ENCODE data around the gene DNAJC27.

DNAJC27 gene

DNA sequence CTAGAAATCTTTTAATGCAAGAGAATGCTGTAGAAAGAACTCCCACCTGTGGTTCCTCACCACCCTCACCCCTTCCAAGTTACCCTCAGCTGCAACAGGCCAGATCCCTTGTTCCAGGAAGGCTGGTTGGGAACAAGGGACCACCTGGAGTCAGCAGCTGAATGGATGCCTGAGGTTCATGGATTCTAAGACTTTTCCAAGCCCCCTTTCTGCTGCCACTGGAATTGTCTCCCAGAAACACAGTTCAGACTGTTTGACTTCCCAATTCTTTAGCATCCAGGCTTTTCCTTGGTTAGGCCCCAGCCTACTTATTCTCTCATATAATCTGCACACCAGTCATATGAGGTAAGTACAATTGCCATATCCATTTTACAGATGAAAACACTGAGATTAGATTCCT, 43.7 kb downstream of the DNAJC27 start:
- TF ChIP-seq, protein P1, sequence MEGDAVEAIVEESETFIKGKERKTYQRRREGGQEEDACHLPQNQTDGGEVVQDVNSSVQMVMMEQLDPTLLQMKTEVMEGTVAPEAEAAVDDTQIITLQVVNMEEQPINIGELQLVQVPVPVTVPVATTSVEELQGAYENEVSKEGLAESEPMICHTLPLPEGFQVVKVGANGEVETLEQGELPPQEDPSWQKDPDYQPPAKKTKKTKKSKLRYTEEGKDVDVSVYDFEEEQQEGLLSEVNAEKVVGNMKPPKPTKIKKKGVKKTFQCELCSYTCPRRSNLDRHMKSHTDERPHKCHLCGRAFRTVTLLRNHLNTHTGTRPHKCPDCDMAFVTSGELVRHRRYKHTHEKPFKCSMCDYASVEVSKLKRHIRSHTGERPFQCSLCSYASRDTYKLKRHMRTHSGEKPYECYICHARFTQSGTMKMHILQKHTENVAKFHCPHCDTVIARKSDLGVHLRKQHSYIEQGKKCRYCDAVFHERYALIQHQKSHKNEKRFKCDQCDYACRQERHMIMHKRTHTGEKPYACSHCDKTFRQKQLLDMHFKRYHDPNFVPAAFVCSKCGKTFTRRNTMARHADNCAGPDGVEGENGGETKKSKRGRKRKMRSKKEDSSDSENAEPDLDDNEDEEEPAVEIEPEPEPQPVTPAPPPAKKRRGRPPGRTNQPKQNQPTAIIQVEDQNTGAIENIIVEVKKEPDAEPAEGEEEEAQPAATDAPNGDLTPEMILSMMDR (IDR thresholded peaks at IDR 0.05; ENCODE audit: borderline replicate concordance, insufficient read depth, low read depth, low read length) = no peak
- H3K4me3 ChIP-seq (ENCODE audit: low read depth, low read length) = no peak overlapping the region

DNA sequence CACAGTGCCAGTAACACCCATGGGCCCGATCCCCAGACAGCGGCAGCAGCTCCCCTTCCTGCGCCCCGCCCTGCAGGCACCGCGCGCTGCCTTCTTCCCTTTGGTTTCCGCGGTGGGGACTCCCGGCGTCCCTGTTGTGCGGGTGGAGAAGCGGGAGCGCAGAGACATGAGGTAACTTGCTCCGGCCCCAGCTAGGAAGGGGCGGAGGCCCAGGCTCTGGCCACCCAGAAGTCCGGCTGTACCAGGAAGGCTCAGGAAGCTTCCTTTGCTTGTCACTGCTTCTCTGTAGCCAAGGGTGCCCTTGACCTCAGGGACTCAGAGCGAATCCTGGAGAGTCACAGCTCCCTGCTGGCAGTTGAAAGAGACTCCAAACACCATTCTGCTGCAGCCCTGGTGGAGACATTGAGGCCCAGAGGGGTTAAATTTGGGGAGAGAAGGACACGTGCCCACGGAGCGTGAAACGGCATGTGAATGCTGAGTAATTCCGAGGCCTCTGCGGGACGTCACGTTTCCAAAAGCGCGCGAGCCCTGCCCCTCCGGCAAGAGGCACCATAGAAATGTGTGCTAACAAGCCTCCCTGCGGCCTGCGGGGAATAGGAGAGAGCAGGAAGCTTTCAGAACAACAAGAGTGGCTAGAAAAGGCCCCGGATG, 45.0 kb downstream of the DNAJC27 start:
- TF ChIP-seq, protein P1 (IDR thresholded peaks at IDR 0.05; ENCODE audit: borderline replicate concordance, insufficient read depth, low read depth, low read length) = no peak
- no peak overlapping the region for H3K4me3 ChIP-seq (ENCODE audit: low read depth, low read length)

DNA sequence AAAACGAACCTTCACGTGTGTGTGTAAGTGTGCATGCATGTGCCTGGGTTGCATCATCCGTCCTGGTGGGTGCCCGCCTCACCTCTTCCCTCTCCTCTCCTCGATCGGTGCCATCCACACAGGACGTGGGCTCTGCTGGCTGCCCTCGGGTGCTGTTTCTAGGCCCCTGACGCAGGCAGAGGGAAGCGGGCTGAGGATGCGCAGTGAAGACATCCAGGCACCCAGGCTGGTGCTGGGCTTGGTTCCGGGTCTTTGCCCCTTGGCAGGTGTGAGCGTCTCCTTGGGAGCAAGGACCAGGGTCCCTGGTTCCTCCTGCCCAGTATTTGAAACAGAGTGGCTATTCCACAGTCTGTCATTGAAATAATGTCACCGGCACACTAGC, 45.5 kb downstream of the DNAJC27 start:
- H3K4me3 ChIP-seq (ENCODE audit: low read depth, low read length) = no peak overlapping the region
- TF ChIP-seq, protein P1 (IDR thresholded peaks at IDR 0.05; ENCODE audit: borderline replicate concordance, insufficient read depth, low read depth, low read length) = no peak

DNA sequence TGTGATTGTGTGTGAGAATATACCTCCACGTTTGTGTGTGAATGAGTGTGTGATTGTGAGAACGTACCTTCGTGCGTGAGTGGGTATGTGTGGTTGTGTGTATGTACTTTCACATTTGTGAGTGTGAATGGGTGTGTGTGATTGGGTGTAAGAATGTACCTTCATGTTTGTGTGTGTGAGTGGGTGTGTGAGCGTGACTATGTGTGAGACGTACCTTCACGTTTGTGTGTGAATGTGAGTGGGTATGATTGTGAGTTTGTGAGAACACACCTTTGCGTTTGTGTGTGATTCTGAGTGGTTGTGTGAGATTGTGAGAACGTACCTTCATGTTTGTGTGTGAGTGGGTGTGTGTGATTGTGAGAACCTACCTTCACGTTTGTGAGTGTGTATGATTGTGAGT, 45.9 kb downstream of the DNAJC27 start:
- TF ChIP-seq, protein P1 (IDR thresholded peaks at IDR 0.05; ENCODE audit: borderline replicate concordance, insufficient read depth, low read depth, low read length) = no peak

DNA sequence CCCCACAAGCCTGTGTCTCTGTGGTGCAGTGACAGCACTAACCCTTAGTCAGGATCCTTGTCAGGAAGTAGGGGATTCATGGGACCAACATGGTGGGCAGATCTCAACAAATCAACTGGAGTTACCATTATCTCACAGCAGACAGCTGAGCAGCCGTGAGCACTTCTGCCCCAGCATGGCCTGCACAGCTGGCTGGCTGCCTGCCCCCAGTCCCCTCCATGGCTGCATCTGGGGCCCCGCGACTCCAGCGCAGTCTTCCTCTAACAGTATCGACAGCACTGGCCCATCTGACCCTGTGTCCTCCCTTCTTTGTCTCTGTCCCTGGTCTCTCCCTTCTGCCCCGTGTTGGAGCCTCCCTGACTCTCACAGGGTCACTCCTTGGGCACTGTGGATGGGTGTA, 47.0 kb downstream of the DNAJC27 start:
- no peak overlapping the region for H3K4me3 ChIP-seq (ENCODE audit: low read depth, low read length)
- TF ChIP-seq, protein P1 (IDR thresholded peaks at IDR 0.05; ENCODE audit: borderline replicate concordance, insufficient read depth, low read depth, low read length) = no peak

More for the DNA sequence above, 45.9 kb downstream of the DNAJC27 start:
- H3K4me3 ChIP-seq (ENCODE audit: low read depth, low read length) = no peak overlapping the region

DNA sequence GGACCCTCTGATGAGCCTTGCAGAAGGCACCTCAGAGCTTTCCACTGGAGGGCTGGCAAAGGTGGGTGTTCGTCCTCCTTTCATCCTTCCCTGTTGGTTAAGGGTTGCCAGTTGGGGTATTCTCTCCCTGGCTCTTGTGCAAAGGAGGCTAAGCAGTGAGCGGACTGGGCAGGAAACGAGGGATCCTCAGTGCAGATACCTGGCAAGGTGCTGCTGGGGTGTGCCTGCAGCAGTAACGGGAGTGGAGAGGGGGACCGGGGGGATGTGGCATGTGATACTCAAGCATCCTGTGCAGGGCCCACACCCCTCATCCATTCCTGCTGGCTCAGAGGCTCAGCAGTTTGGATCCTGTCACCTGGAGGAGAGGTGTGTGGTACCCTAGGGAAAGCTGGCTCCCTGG, 47.5 kb downstream of the DNAJC27 start:
- TF ChIP-seq, protein P1 (IDR thresholded peaks at IDR 0.05; ENCODE audit: borderline replicate concordance, insufficient read depth, low read depth, low read length) = no peak

DNA sequence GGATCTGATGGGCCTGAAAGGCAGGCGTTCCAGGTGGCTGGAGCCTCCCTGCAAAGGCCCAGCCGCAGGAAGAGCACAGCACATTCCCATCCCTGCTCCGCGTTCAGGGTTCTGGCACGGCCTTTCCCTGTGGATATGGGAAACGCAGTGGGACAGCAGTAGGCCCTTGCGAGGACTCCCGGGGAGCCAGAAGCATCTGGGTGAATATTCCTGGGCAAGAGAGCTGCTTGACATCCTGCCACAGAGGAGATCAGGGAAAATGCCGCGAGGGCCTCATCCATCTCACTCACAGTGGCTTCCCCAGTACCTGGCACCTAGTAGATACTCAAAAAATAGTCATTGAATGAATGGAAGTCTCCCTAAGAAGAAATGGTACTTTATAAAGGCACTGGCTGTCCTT, 48.6 kb downstream of the DNAJC27 start:
- H3K4me3 ChIP-seq (ENCODE audit: low read depth, low read length) = no peak overlapping the region
- TF ChIP-seq, protein P1 (IDR thresholded peaks at IDR 0.05; ENCODE audit: borderline replicate concordance, insufficient read depth, low read depth, low read length) = no peak

More for the DNA sequence above, 47.5 kb downstream of the DNAJC27 start:
- H3K4me3 ChIP-seq (ENCODE audit: low read depth, low read length) = no peak overlapping the region
